T-helper 2 cell treated with Interferon-gamma antibody and Interleukin-4, amounts not matched to agents 5 μg/mL and 100 μg/mL, for 36 hours (primary cell): ENCODE data around the gene PAN3.

ENCODE experiments used
- DNase-seq: peaks from one replicate; pipeline ENCODE4 v3.0.0; 2021; ENCODE audit warnings: low spot score
- H3K27ac Mint-ChIP-seq: one replicate; pipeline ENCODE4 v1.8.0; 2021; ENCODE audit warnings: mild to moderate bottlenecking, mixed read lengths
- H3K27me3 Mint-ChIP-seq: one replicate; pipeline ENCODE4 v1.8.0; 2021; ENCODE audit warnings: low read depth, mixed read lengths
- H3K36me3 Mint-ChIP-seq: one replicate; pipeline ENCODE4 v1.8.0; 2021; ENCODE audit warnings: low read depth, mixed read lengths
- H3K4me1 Mint-ChIP-seq: one replicate; pipeline ENCODE4 v1.8.0; 2021; ENCODE audit warnings: low read depth, mixed read lengths
- H3K4me3 Mint-ChIP-seq: one replicate; pipeline ENCODE4 v1.8.0; 2022; ENCODE audit warnings: mild to moderate bottlenecking, moderate library complexity, mixed read lengths
- H3K9me3 Mint-ChIP-seq: one replicate; pipeline ENCODE4 v1.8.0; 2021; ENCODE audit warnings: mixed read lengths

Gene PAN3

GRCh38 chr13:28318496-28318895, 180.2 kb downstream of the PAN3 start:
- Mint-ChIP-seq H3K36me3 (no peaks in the 10 kb centered on the region), H3K27me3 (no peaks in the 10 kb centered on the region), H3K4me1 (no peaks in the 10 kb centered on the region), H3K9me3 (no peaks in the 10 kb centered on the region), H3K4me3 (no peak overlapping the region), H3K27ac (no peak overlapping the region)
- DNase-seq, result no peak

GRCh38 chr13:28319528-28319927, 181.2 kb downstream of the PAN3 start:
- H3K27ac Mint-ChIP-seq, result no peak overlapping the region

GRCh38 chr13:28320209-28320608, 181.9 kb downstream of the PAN3 start:
- Mint-ChIP-seq H3K4me1 (peaks cover 3% of the 10 kb centered on the region), H3K36me3 (no peaks in the 10 kb centered on the region), H3K27me3 (no peaks in the 10 kb centered on the region), H3K4me3 (no peak overlapping the region), H3K9me3 (no peaks in the 10 kb centered on the region), H3K27ac (no peak overlapping the region)
- DNase-seq, result no peak

More at GRCh38 chr13:28319528-28319927, 181.2 kb downstream of the PAN3 start:
- DNase-seq, result no peak
- Mint-ChIP-seq H3K9me3 (no peaks in the 10 kb centered on the region), H3K27me3 (no peaks in the 10 kb centered on the region), H3K4me1 (peaks cover 3% of the 10 kb centered on the region), H3K36me3 (no peaks in the 10 kb centered on the region), H3K4me3 (no peak overlapping the region)

- Mint-ChIP-seq H3K4me1 (peaks cover 3% of the 10 kb centered on the region), H3K27me3 (no peaks in the 10 kb centered on the region)
These were observed 182.7 kb downstream of the PAN3 start for GRCh38 chr13:28320884-28321574.

GRCh38 chr13:28321756-28322155, 183.4 kb downstream of the PAN3 start:
- Mint-ChIP-seq H3K4me3 (no peak overlapping the region), H3K36me3 (no peaks in the 10 kb centered on the region), H3K27me3 (no peaks in the 10 kb centered on the region), H3K4me1 (peaks cover 3% of the 10 kb centered on the region), H3K27ac (no peak overlapping the region), H3K9me3 (no peaks in the 10 kb centered on the region)
- no peak for DNase-seq

More at GRCh38 chr13:28320884-28321574, 182.7 kb downstream of the PAN3 start:
- no peaks in the 10 kb centered on the region for H3K9me3 Mint-ChIP-seq
- no peak overlapping the region for H3K27ac Mint-ChIP-seq
- H3K36me3 Mint-ChIP-seq, result no peaks in the 10 kb centered on the region
- DNase-seq, result no peak
- no peak overlapping the region for H3K4me3 Mint-ChIP-seq

GRCh38 chr13:28322256-28322905, 184.0 kb downstream of the PAN3 start:
- Mint-ChIP-seq H3K4me1 (peaks cover 3% of the 10 kb centered on the region), H3K27me3 (no peaks in the 10 kb centered on the region), H3K9me3 (no peaks in the 10 kb centered on the region), H3K4me3 (no peak overlapping the region), H3K27ac (no peak overlapping the region), H3K36me3 (no peaks in the 10 kb centered on the region)
- no peak for DNase-seq

GRCh38 chr13:28324181-28324789, 185.9 kb downstream of the PAN3 start:
- Mint-ChIP-seq H3K4me1 (peaks cover 3% of the 10 kb centered on the region), H3K36me3 (no peaks in the 10 kb centered on the region), H3K4me3 (no peak overlapping the region), H3K27ac (no peak overlapping the region), H3K27me3 (no peaks in the 10 kb centered on the region), H3K9me3 (no peaks in the 10 kb centered on the region)
- peak; percentile 30 for DNase-seq

GRCh38 chr13:28325022-28325421, 186.7 kb downstream of the PAN3 start:
- DNase-seq, result no peak
- H3K27ac Mint-ChIP-seq, result no peak overlapping the region
- no peaks in the 10 kb centered on the region for H3K27me3 Mint-ChIP-seq
- H3K4me1 Mint-ChIP-seq, result peaks cover 3% of the 10 kb centered on the region
- H3K36me3 Mint-ChIP-seq, result no peaks in the 10 kb centered on the region
- H3K9me3 Mint-ChIP-seq, result no peaks in the 10 kb centered on the region
- H3K4me3 Mint-ChIP-seq, result no peak overlapping the region

GRCh38 chr13:28326056-28326455, 187.7 kb downstream of the PAN3 start:
- no peaks in the 10 kb centered on the region for H3K9me3 Mint-ChIP-seq
- peaks cover 3% of the 10 kb centered on the region for H3K4me1 Mint-ChIP-seq
- no peak overlapping the region for H3K4me3 Mint-ChIP-seq
- no peaks in the 10 kb centered on the region for H3K27me3 Mint-ChIP-seq
- no peak overlapping the region for H3K27ac Mint-ChIP-seq
- no peaks in the 10 kb centered on the region for H3K36me3 Mint-ChIP-seq
- DNase-seq, result no peak

- Mint-ChIP-seq H3K4me3 (no peak overlapping the region), H3K9me3 (no peaks in the 10 kb centered on the region), H3K4me1 (peaks cover 3% of the 10 kb centered on the region), H3K36me3 (no peaks in the 10 kb centered on the region), H3K27ac (no peak overlapping the region), H3K27me3 (no peaks in the 10 kb centered on the region)
- DNase-seq, result no peak
These were observed 189.3 kb downstream of the PAN3 start for GRCh38 chr13:28327373-28328270.

- Mint-ChIP-seq H3K27ac (no peak overlapping the region), H3K4me3 (no peak overlapping the region), H3K36me3 (no peaks in the 10 kb centered on the region), H3K9me3 (no peaks in the 10 kb centered on the region), H3K4me1 (peaks cover 3% of the 10 kb centered on the region), H3K27me3 (no peaks in the 10 kb centered on the region)
- no peak for DNase-seq
These were observed 189.9 kb downstream of the PAN3 start for GRCh38 chr13:28328271-28328607.

- no peak for DNase-seq
- H3K4me3 Mint-ChIP-seq, result no peak overlapping the region
- no peak overlapping the region for H3K27ac Mint-ChIP-seq
- H3K9me3 Mint-ChIP-seq, result no peaks in the 10 kb centered on the region
- H3K36me3 Mint-ChIP-seq, result no peaks in the 10 kb centered on the region
- H3K4me1 Mint-ChIP-seq, result no peaks in the 10 kb centered on the region
- no peaks in the 10 kb centered on the region for H3K27me3 Mint-ChIP-seq
These were observed 191.2 kb downstream of the PAN3 start for GRCh38 chr13:28329395-28330158.

- Mint-ChIP-seq H3K4me1 (no peaks in the 10 kb centered on the region), H3K36me3 (no peaks in the 10 kb centered on the region), H3K27me3 (no peaks in the 10 kb centered on the region), H3K9me3 (no peaks in the 10 kb centered on the region), H3K4me3 (no peak overlapping the region), H3K27ac (no peak overlapping the region)
- DNase-seq, result no peak
These were observed 195.0 kb downstream of the PAN3 start for GRCh38 chr13:28333204-28333881.
